WTC11 (cell line): Measurements from ENCODE around the gene ICE2. TPM values are rescaled to one million over a fixed set of nuclear protein-coding genes. Genes with fewer than 3 reads are reported as not detected.

Experiments
- ATAC-seq: fragments of 200-7000 bp; cut with Tn5 transposase; 2 replicates; pipeline ENCODE4 v1.10.0; 2021; ENCODE audit warnings: mild to moderate bottlenecking, moderate library complexity
- CTCF ChIA-PET: fragments of 300-600 bp; sonication (Branson Sonifier 250); formaldehyde crosslinking; loops from one replicate; lab custom pipeline; 2021; ENCODE audit warnings: antibody characterized with exemption; lab: Charles Lee
- POLR2A ChIA-PET: fragments of 350-600 bp; sonication (Branson Sonifier 250); formaldehyde crosslinking; loops from one replicate; lab custom pipeline; 2021; ENCODE audit warnings: antibody characterized with exemption; lab: Charles Lee
- DNase-seq: peaks from one replicate; pipeline ENCODE4 v3.0.0; 2021; ENCODE audit warnings: low spot score
- H3K27ac Mint-ChIP-seq: 2 replicates; pipeline ENCODE4 v1.8.0; 2021; ENCODE audit warnings: mixed read lengths
- H3K27me3 Mint-ChIP-seq: 2 replicates; pipeline ENCODE4 v1.8.0; 2021; ENCODE audit warnings: low read depth, mild to moderate bottlenecking, moderate library complexity, mixed read lengths
- H3K36me3 Mint-ChIP-seq: 2 replicates; pipeline ENCODE4 v1.8.0; 2021; ENCODE audit warnings: mixed read lengths
- H3K4me1 Mint-ChIP-seq: 2 replicates; pipeline ENCODE4 v1.8.0; 2022; ENCODE audit warnings: mixed read lengths
- H3K4me3 Mint-ChIP-seq: 2 replicates; pipeline ENCODE4 v1.8.0; 2021; ENCODE audit warnings: mild to moderate bottlenecking, moderate library complexity, mixed read lengths
- H3K9me3 Mint-ChIP-seq: 2 replicates; pipeline ENCODE4 v1.8.0; 2021; ENCODE audit warnings: mixed read lengths
- ATF2 ChIP-seq: sonication (generic); formaldehyde crosslinking; IDR thresholded peaks from 2 replicates; pipeline ENCODE4 v1.8.1; 2022; ENCODE audit warnings: low read depth, missing genetic modification reagents, borderline replicate concordance
- FOXJ3 ChIP-seq: sonication (generic); formaldehyde crosslinking; IDR thresholded peaks from 2 replicates; pipeline ENCODE4 v1.9.0; 2021; ENCODE audit warnings: missing genetic modification reagents, mild to moderate bottlenecking, borderline replicate concordance
- IRF1 ChIP-seq: sonication (generic); formaldehyde crosslinking; IDR thresholded peaks from 2 replicates; pipeline ENCODE4 v1.8.0; 2023; ENCODE audit warnings: missing genetic modification reagents
- JUN ChIP-seq: sonication (generic); formaldehyde crosslinking; IDR thresholded peaks from 2 replicates; pipeline ENCODE4 v1.8.0; 2023; ENCODE audit warnings: mild to moderate bottlenecking, missing genetic modification reagents
- NFE2L1 ChIP-seq: sonication (generic); formaldehyde crosslinking; IDR thresholded peaks from 2 replicates; pipeline ENCODE4 v1.8.1; 2023; ENCODE audit warnings: missing genetic modification reagents
- NR1H2 ChIP-seq: sonication (generic); formaldehyde crosslinking; IDR thresholded peaks from 2 replicates; pipeline ENCODE4 v1.9.0; 2021; ENCODE audit warnings: mild to moderate bottlenecking, moderate library complexity, missing genetic modification reagents
- RELA ChIP-seq: sonication (generic); formaldehyde crosslinking; IDR thresholded peaks from 2 replicates; pipeline ENCODE4 v1.8.1; 2022; ENCODE audit warnings: missing genetic modification reagents, mild to moderate bottlenecking, borderline replicate concordance
- TP53 ChIP-seq: sonication (generic); formaldehyde crosslinking; IDR thresholded peaks from 2 replicates; pipeline ENCODE4 v1.8.1; 2023; ENCODE audit warnings: mild to moderate bottlenecking, missing genetic modification reagents
- USF1 ChIP-seq: sonication (generic); formaldehyde crosslinking; IDR thresholded peaks from 2 replicates; pipeline ENCODE4 v1.8.0; 2022; ENCODE audit warnings: mild to moderate bottlenecking, missing genetic modification reagents
- ZNF121 ChIP-seq: sonication (generic); formaldehyde crosslinking; IDR thresholded peaks from 2 replicates; pipeline ENCODE4 v1.8.0; 2023; ENCODE audit warnings: missing genetic modification reagents
- ZNF138 ChIP-seq: sonication (generic); formaldehyde crosslinking; conservative IDR thresholded peaks from 2 replicates; pipeline ENCODE4 v1.8.1; 2022; ENCODE audit warnings: mild to moderate bottlenecking, moderate library complexity, missing genetic modification reagents
- ZNF219 ChIP-seq: sonication (generic); formaldehyde crosslinking; IDR thresholded peaks from 2 replicates; pipeline ENCODE4 v1.8.0; 2023; ENCODE audit warnings: missing genetic modification reagents, mild to moderate bottlenecking, borderline replicate concordance
- ZNF423 ChIP-seq: fragments of 250-450 bp; sonication (Bioruptor Pico); IDR thresholded peaks from 2 replicates; pipeline ENCODE4 v2.1.2; 2022; ENCODE audit warnings: mild to moderate bottlenecking, moderate library complexity
- ZNF512 ChIP-seq: sonication (generic); formaldehyde crosslinking; IDR thresholded peaks from 2 replicates; pipeline ENCODE4 v1.8.1; 2022; ENCODE audit warnings: missing genetic modification reagents, borderline replicate concordance
- ZNF532 ChIP-seq: fragments of 250-450 bp; sonication (Bioruptor Pico); IDR thresholded peaks from 2 replicates; pipeline ENCODE4 v1.9.0; 2021; ENCODE audit warnings: mild to moderate bottlenecking, borderline replicate concordance
- ZNF671 ChIP-seq: fragments of 250-450 bp; sonication (Bioruptor Pico); IDR thresholded peaks from 2 replicates; pipeline ENCODE4 v1.8.0; 2021; ENCODE audit warnings: mild to moderate bottlenecking
- ZSCAN18 ChIP-seq: fragments of 250-450 bp; sonication (Bioruptor Pico); IDR thresholded peaks from 2 replicates; pipeline ENCODE4 v2.1.2; 2022; ENCODE audit warnings: mild to moderate bottlenecking, moderate library complexity
- total RNA-seq: library from RNA; stranded (reverse); gene quantifications from 3 replicates; pipeline ENCODE4 v1.2.3, GENCODE V29; 2021

ICE2 gene
- total RNA-seq, 1 experiment from 2014 or later = 76.9 TPM

- H3K4me3 Mint-ChIP-seq = no peak overlapping the region
- no peak overlapping the region for H3K27ac Mint-ChIP-seq
These were observed 2.2 kb downstream of the ICE2 start for GRCh38 chr15:60476713-60477112.

GRCh38 chr15:60473135-60473534 lies 5.8 kb downstream of the ICE2 start:
- peaks cover 43% of the 10 kb centered on the region for H3K36me3 Mint-ChIP-seq
- no peaks in the 10 kb centered on the region for H3K27me3 Mint-ChIP-seq
- 0 out of 2 replicates have a peak, but pooled peaks cover 3% of the 10 kb centered on the region for H3K9me3 Mint-ChIP-seq
- no peak for DNase-seq
- H3K4me3 Mint-ChIP-seq = no peak overlapping the region
- peaks cover 11% of the 10 kb centered on the region for H3K4me1 Mint-ChIP-seq
- peak; percentile 62; the same call in 1 of the 2 replicates for TF ChIP-seq ZNF121 (CRISPR knock-in tag)
- no peak for TF ChIP-seq NR1H2 (CRISPR knock-in tag)
- ATAC-seq = no peak
- POLR2A ChIA-PET = no interaction called here
- no peak overlapping the region for H3K27ac Mint-ChIP-seq
- CTCF ChIA-PET = no interaction called here

More at GRCh38 chr15:60476713-60477112, 2.2 kb downstream of the ICE2 start:
- H3K4me1 Mint-ChIP-seq = peaks cover 23% of the 10 kb centered on the region
- CTCF ChIA-PET = no interaction called here
- TF ChIP-seq USF1 (CRISPR knock-in tag) = no peak
- TF ChIP-seq, all 79 proteins: peak for 0
- no peaks in the 10 kb centered on the region for H3K27me3 Mint-ChIP-seq
- ATAC-seq (no peak), DNase-seq (no peak)
- H3K9me3 Mint-ChIP-seq = no peaks in the 10 kb centered on the region
- POLR2A ChIA-PET = interaction anchor here (0.6 kb wide), 1 partner anchor 78 kb away, joined by 12 read pairs; no protein-coding TSS in a partner anchor
- peaks cover 24% of the 10 kb centered on the region for H3K36me3 Mint-ChIP-seq

- no peak for TF ChIP-seq ZNF219 (CRISPR knock-in tag)
- no peak for TF ChIP-seq ZSCAN18 (CRISPR knock-in tag)
- no peak for TF ChIP-seq IRF1 (CRISPR knock-in tag)
- TF ChIP-seq ATF2 (CRISPR knock-in tag) = no peak
- no peak for TF ChIP-seq ZNF512 (CRISPR knock-in tag)
- no peak for TF ChIP-seq RELA (CRISPR knock-in tag)
- no peak for TF ChIP-seq ZNF423
- no peak for TF ChIP-seq NFE2L1 (CRISPR knock-in tag)
- Mint-ChIP-seq H3K4me3 (no peak overlapping the region), H3K4me1 (no peaks in the 10 kb centered on the region), H3K9me3 (0 out of 2 replicates have a peak, but pooled peaks cover 3% of the 10 kb centered on the region), H3K27ac (no peak overlapping the region), H3K36me3 (peaks cover 49% of the 10 kb centered on the region), H3K27me3 (no peaks in the 10 kb centered on the region)
- ChIA-PET CTCF (interaction anchor here (0.8 to 1.6 kb wide), 2 partner anchors 11 to 49 kb away, joined by 3 to 4 read pairs; no protein-coding TSS in a partner anchor), POLR2A (no interaction called here)
- DNase-seq = no peak
- no peak for ATAC-seq
These were observed 7.6 kb downstream of the ICE2 start for GRCh38 chr15:60471314-60471713.

- Mint-ChIP-seq H3K27me3 (no peaks in the 10 kb centered on the region), H3K36me3 (peaks cover 56% of the 10 kb centered on the region), H3K27ac (peak overlapping the region; percentile 42), H3K9me3 (0 out of 2 replicates have a peak, but pooled peaks cover 3% of the 10 kb centered on the region), H3K4me1 (no peaks in the 10 kb centered on the region), H3K4me3 (no peak overlapping the region)
- no peak for ATAC-seq
- POLR2A ChIA-PET = no interaction called here
- no peak for DNase-seq
- CTCF ChIA-PET = no interaction called here
- TF ChIP-seq ZNF138 (CRISPR knock-in tag) (no peak), ZNF671 (CRISPR knock-in tag) (no peak), ZNF423 (no peak), TP53 (no peak), NR1H2 (CRISPR knock-in tag) (no peak), FOXJ3 (CRISPR knock-in tag) (no peak), ZNF532 (CRISPR knock-in tag) (no peak), JUN (no peak)
These were observed 8.9 kb downstream of the ICE2 start for GRCh38 chr15:60469893-60470641.
